NCI-H2227 treated with DMSO at 0.1 percent for 48 hours (cell line): ENCODE measurements around the gene CCDC110.
A peak's percentile ranks its signal among the peaks of the same experiment; 100 is the strongest.

Experiments
- DNase-seq: peaks from one replicate; lab custom pipeline; 2025; lab: John Stamatoyannopoulos, UW

Gene CCDC110

GRCh38 chr4:185421366-185422124 is 50.0 kb downstream of the CCDC110 start:
- DNase-seq = no peak

GRCh38 chr4:185416955-185417354 is 54.6 kb downstream of the CCDC110 start:
- DNase-seq = no peak

GRCh38 chr4:185412412-185412811 is 59.1 kb downstream of the CCDC110 start:
- DNase-seq = no peak

- no peak for DNase-seq
Measured at GRCh38 chr4:185411849-185412248, 59.7 kb downstream of the CCDC110 start.

- no peak for DNase-seq
Measured at GRCh38 chr4:185408432-185408831, 63.1 kb downstream of the CCDC110 start.

GRCh38 chr4:185405296-185405999 is 66.1 kb downstream of the CCDC110 start:
- DNase-seq = no peak

- DNase-seq = peak; percentile 80
Measured at GRCh38 chr4:185404031-185404430, 67.5 kb downstream of the CCDC110 start.

- DNase-seq = no peak
Measured at GRCh38 chr4:185399466-185399865, 72.1 kb downstream of the CCDC110 start.

- DNase-seq = no peak
Measured at GRCh38 chr4:185398618-185399017, 72.9 kb downstream of the CCDC110 start.

- DNase-seq = peak; percentile 45
Measured at GRCh38 chr4:185396724-185397385, 74.7 kb downstream of the CCDC110 start, which contains the start of gene ANKRD37. Gene ANKRD37, plus strand, starts transcription at chr4:185396841. Its CDS starts 83 bp downstream, at chr4:185396924.

- DNase-seq = peak; percentile 92
Measured at GRCh38 chr4:185395956-185396723, 75.4 kb downstream of the CCDC110 start.

GRCh38 chr4:185395238-185395955 is 76.1 kb downstream of the CCDC110 start, which contains the start of gene LRP2BP:
Gene LRP2BP, minus strand, starts transcription at chr4:185395924. Its CDS starts 17,738 bp downstream, at chr4:185378186.
- DNase-seq = no peak
